C4-2B (cell line): ENCODE data around the gene ITGB2.

Experiments
- H3K27ac ChIP-seq: fragments of 450-650 bp; 2 replicates; pipeline ENCODE4 v1.5.1; 2017
- CTCF ChIP-seq: fragments of 450-650 bp; conservative IDR thresholded peaks from 2 replicates; pipeline ENCODE4 v1.5.1; 2017; ENCODE audit warnings: mild to moderate bottlenecking
- ZFX ChIP-seq: fragments of 450-650 bp; IDR thresholded peaks from 2 replicates; pipeline ENCODE4 v1.6.1; 2017

Gene ITGB2

GRCh38 chr21:44875316-44875700, 45.4 kb downstream of the ITGB2 start:
- no peak for TF ChIP-seq ZFX
- peak; percentile 27 for TF ChIP-seq CTCF
- H3K27ac ChIP-seq, result no peak overlapping the region

- H3K27ac ChIP-seq, result peak overlapping the region; percentile 88; the same call in 1 of the 2 replicates
- TF ChIP-seq ZFX (no peak), CTCF (no peak)
Measured at GRCh38 chr21:44874497-44875315, 46.0 kb downstream of the ITGB2 start.

- no peak for TF ChIP-seq ZFX
- TF ChIP-seq CTCF, result no peak
- peak overlapping the region; percentile 88 for H3K27ac ChIP-seq
Measured at GRCh38 chr21:44874240-44874496, 46.5 kb downstream of the ITGB2 start.

GRCh38 chr21:44873356-44874239, 47.1 kb downstream of the ITGB2 start, which contains the start of gene PTTG1IP:
Gene PTTG1IP (minus strand): TSS chr21:44873690. CDS start chr21:44873616, 74 bp downstream.
- TF ChIP-seq CTCF (no peak), ZFX (no peak)
- peak within 1 kb of the TSS; percentile 88 for H3K27ac ChIP-seq

- TF ChIP-seq ZFX (peak; percentile 36; the same call in 1 of the 2 replicates), CTCF (no peak; the same call in 1 of the 2 replicates)
- peak overlapping the region; percentile 88 for H3K27ac ChIP-seq
Measured at GRCh38 chr21:44872649-44873355, 47.9 kb downstream of the ITGB2 start.

GRCh38 chr21:44872323-44872648, 48.4 kb downstream of the ITGB2 start:
- no peak for TF ChIP-seq ZFX
- TF ChIP-seq CTCF, result no peak; the same call in 1 of the 2 replicates
- peak overlapping the region; percentile 88 for H3K27ac ChIP-seq
